Measurements from ENCODE around the gene LRCH4.
A peak's percentile ranks its signal among the peaks of the same experiment; 100 is the strongest.

Gene LRCH4, protein sequence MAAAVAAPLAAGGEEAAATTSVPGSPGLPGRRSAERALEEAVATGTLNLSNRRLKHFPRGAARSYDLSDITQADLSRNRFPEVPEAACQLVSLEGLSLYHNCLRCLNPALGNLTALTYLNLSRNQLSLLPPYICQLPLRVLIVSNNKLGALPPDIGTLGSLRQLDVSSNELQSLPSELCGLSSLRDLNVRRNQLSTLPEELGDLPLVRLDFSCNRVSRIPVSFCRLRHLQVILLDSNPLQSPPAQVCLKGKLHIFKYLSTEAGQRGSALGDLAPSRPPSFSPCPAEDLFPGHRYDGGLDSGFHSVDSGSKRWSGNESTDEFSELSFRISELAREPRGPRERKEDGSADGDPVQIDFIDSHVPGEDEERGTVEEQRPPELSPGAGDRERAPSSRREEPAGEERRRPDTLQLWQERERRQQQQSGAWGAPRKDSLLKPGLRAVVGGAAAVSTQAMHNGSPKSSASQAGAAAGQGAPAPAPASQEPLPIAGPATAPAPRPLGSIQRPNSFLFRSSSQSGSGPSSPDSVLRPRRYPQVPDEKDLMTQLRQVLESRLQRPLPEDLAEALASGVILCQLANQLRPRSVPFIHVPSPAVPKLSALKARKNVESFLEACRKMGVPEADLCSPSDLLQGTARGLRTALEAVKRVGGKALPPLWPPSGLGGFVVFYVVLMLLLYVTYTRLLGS

DNA sequence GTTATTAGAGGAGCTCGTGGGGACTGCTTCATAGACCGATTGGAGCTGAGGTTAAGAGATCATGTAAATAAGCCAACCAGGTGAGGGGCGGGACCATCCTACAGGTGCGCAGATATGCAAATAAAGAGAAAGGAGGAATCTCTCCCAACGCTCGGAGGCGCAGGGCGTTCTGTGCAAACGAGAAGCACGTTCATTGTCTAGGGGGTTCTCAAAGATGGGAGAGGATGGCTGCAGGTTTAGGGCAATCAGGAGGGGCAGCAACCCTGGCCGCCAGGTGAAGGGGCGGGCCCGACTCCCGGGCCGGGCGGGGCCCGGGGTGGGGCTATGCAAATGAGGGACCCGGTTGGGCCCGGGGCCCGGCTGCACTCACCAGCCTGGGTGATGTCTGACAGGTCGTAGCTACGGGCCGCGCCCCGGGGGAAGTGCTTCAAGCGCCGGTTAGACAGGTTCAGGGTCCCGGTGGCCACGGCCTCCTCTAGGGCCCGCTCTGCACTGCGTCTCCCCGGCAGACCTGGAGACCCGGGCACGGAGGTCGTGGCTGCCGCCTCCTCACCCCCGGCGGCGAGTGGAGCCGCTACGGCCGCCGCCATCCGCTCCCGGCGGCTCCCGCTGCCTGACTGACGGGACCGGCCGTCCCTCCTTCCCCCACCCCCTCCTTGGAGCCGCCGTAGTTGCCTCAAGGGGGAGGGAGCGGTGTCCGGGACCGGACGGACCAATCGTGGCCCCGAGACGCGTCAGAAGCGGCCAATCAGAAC, at the start of gene LRCH4:
Gene LRCH4 (minus strand): TSS at position 619 of the 755 bp plus-strand sequence. CDS start 29 bp downstream, at position 590.
- TF ChIP-seq ZFX (IDR thresholded peaks at IDR 0.05; ENCODE audit: borderline replicate concordance) = no peak
- TF ChIP-seq, protein P1, sequence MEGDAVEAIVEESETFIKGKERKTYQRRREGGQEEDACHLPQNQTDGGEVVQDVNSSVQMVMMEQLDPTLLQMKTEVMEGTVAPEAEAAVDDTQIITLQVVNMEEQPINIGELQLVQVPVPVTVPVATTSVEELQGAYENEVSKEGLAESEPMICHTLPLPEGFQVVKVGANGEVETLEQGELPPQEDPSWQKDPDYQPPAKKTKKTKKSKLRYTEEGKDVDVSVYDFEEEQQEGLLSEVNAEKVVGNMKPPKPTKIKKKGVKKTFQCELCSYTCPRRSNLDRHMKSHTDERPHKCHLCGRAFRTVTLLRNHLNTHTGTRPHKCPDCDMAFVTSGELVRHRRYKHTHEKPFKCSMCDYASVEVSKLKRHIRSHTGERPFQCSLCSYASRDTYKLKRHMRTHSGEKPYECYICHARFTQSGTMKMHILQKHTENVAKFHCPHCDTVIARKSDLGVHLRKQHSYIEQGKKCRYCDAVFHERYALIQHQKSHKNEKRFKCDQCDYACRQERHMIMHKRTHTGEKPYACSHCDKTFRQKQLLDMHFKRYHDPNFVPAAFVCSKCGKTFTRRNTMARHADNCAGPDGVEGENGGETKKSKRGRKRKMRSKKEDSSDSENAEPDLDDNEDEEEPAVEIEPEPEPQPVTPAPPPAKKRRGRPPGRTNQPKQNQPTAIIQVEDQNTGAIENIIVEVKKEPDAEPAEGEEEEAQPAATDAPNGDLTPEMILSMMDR (IDR thresholded peaks at IDR 0.05) = 0 out of 2 replicates have a peak, but pooled peaks have one; percentile 9
- peak within 1 kb of the TSS; percentile 100 for H3K27ac ChIP-seq

DNA sequence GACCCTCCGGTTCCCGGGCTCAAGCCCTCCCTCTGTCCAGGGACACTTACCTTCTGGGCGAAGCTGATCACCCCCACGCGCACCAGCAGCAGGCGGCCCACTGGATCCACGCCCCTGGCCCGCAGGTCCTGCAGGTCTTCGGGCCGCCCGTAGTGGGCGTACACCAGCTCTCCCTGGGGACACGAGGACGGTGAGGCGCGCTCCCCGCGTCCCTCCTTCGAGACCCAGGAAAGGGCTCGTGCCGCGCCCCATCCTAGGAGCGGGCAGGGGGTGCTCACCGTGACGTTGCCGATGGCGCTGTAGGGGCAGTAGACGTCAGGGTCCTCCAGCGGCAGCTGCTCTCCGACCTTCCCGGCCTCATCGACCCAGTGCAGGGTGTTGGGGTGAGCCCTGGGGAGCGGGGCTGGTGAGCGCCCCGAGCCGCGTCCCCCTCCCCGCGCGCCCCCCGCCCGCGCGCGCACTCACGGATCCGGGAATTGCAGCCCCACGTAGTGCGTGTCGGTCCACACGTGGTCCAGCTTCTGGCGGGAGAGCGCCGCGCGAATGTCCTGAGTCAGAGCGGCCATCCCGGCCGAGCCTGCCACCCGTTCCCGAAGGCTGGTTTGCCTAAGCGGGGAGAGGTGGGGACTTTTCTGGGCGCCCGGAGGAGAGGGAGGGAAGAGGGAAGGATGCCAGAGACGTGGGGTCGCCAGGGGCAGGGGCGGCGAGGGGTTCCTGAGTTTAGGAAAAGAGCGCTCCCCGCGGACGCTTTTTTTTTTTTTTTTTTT, 47.2 kb upstream of the LRCH4 start:
- peak overlapping the region; percentile 83 for H3K27ac ChIP-seq
- TF ChIP-seq ZFX (IDR thresholded peaks at IDR 0.05; ENCODE audit: borderline replicate concordance) = no peak
- TF ChIP-seq, protein P1 (IDR thresholded peaks at IDR 0.05) = peak; percentile 59

DNA sequence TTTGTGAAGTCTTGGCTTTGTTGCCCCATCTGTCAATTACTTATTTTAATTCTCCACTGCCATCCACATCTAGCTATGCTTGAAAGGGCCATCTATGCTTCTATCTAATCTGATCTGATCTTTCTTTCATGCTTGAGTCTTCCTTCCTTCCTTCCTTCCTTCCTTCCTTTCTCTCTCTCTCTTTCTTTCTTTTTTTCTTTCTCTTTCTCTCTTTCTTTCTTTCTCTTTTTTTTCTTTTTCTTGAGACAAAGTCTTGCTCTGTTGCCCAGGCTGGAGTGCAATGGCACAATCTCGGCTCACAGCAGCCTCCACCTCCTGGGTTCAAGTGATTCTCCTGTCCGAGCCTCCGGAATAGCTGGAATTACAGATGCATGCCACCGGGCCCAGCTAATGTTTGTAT, 44.1 kb upstream of the LRCH4 start:
- peak overlapping the region; percentile 44; the same call in 1 of the 2 replicates for H3K27ac ChIP-seq

DNA sequence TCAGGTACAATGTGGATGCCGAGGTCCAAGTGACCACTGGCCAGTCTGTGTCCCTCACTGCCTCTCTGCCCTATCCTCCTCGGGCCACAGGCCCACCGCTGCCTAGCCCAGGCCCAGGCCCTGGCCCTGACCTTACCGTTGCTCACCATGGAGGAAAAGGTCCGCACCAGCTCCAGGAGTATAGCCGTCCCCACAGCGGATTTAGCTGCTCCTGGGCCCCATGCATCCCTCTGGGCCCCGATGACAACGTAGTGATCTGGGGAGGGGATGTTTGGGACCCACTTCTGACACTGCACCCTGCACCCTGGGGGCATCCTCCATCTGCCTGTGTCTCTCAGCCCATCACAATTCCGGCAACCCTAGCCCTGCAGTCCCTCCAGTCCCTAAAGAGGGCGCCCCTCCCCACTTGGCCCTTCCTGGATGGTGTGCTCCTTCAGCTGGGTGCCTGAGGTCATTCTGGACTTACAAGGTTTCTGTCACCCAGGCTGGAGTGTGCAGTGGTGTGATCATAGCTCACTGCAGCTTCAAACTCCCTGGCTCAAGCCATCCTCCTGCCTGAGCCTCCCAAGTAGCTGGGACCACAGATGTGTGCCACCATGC, 43.3 kb upstream of the LRCH4 start:
- TF ChIP-seq ZFX (IDR thresholded peaks at IDR 0.05; ENCODE audit: borderline replicate concordance) = no peak
- TF ChIP-seq, protein P1 (IDR thresholded peaks at IDR 0.05) = peak; percentile 59
- peak overlapping the region; percentile 44 for H3K27ac ChIP-seq

More for the DNA sequence above, 44.1 kb upstream of the LRCH4 start:
- TF ChIP-seq, protein P1 (IDR thresholded peaks at IDR 0.05) = no peak
- no peak for TF ChIP-seq ZFX (IDR thresholded peaks at IDR 0.05; ENCODE audit: borderline replicate concordance)

DNA sequence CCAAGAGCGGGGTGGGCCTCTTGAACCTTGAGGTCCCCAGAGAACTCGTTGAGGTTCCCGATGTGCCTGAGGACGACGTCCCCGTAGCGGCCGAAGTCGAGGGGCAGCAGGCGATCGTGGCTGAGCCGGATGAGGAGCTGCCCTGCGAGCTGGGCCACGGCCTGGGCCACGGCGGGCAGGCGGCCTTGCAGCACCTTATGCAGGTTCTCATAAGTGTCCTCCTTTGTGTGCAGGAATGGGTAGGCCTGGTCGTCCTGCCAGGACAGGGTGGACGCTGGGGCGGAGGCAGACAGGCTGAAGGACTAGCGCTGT, 41.3 kb upstream of the LRCH4 start:
- TF ChIP-seq ZFX (IDR thresholded peaks at IDR 0.05; ENCODE audit: borderline replicate concordance) = no peak
- TF ChIP-seq, protein P1 (IDR thresholded peaks at IDR 0.05) = no peak
- H3K27ac ChIP-seq = peak overlapping the region; percentile 77

DNA sequence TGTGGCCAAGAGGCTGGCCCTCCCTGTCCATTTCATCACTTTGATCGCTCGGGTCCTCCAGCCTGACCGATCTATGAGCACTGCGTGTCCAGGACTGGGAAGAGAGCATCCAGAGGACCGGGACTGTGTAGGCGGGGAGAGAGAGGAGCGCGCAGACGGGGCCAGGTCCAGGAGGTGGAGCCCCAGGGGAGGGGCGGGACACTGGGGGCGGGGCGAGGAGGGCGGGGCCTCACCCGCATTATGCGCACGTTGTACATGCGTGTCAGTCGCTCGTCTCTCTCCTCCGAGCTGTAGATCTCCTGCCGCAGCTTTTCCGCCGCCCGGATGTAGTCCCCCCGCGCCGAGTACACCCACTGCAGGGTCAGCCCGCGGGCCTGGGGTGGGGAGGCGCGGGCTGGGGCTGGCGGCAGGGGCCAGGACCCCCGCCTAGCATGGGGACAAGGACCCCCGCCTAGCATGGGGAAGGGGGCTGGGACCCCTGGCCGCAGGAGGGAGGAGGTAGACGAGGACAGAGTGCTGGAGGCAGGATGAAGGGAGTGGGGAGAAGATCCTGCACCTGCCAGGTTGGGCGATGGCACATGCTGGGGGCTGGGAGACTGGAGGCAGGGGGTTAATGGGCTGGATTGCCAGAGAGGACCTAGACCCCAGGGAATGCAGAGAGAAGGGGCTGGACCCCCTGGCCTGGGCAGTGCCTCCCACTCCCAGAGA, 40.8 kb upstream of the LRCH4 start:
- H3K27ac ChIP-seq = peak overlapping the region; percentile 77
- TF ChIP-seq, protein P1 (IDR thresholded peaks at IDR 0.05) = no peak
- no peak for TF ChIP-seq ZFX (IDR thresholded peaks at IDR 0.05; ENCODE audit: borderline replicate concordance)
